Measurements from ENCODE around the gene TRAF7. TPM values are rescaled to one million over a fixed set of nuclear protein-coding genes. Genes with fewer than 3 reads are reported as not detected.

Gene TRAF7
- total RNA-seq, 4 donors from 2014 or later: 51.2 to 120 (median 79.3) TPM

DNA sequence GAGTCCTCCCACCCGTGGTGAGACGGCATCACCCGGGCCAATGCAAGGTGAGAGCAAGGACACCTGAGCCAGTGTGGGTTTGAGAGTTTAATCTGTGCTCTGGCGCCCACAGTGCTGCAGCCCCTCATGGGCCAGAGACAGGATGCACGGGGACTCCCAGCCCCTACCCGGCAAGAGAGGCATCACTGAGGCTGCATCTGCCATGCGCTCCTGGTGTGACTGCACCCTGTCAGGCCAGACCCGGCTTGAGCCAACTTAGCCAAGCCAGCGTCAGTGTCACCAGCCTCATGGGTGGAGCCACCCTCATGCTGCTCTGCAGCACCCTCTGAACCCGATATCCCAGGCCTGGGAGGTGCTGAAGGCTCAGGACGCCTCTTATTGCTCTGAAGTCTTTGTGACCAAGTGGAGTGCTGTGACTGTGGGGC, 56.4 kb downstream of the TRAF7 start:
- Histone ChIP-seq H3K4me3 (no peak overlapping the region), H3K27me3 (no peaks in the 10 kb centered on the region), H3K9me3 (no peaks in the 10 kb centered on the region), H3K27ac (peak overlapping the region in 2 of 4 donors; percentile 30 to 87), H3K4me1 (peaks cover 0 to 21% (median 4%) of the 10 kb centered on the region in 4 donors), H3K36me3 (peaks cover 0 to 31% (median 0%) of the 10 kb centered on the region in 3 donors)
- no peak for DNase-seq
- TF ChIP-seq POLR2A (IDR thresholded peaks at IDR 0.05): no peak
- TF ChIP-seq, protein P1, sequence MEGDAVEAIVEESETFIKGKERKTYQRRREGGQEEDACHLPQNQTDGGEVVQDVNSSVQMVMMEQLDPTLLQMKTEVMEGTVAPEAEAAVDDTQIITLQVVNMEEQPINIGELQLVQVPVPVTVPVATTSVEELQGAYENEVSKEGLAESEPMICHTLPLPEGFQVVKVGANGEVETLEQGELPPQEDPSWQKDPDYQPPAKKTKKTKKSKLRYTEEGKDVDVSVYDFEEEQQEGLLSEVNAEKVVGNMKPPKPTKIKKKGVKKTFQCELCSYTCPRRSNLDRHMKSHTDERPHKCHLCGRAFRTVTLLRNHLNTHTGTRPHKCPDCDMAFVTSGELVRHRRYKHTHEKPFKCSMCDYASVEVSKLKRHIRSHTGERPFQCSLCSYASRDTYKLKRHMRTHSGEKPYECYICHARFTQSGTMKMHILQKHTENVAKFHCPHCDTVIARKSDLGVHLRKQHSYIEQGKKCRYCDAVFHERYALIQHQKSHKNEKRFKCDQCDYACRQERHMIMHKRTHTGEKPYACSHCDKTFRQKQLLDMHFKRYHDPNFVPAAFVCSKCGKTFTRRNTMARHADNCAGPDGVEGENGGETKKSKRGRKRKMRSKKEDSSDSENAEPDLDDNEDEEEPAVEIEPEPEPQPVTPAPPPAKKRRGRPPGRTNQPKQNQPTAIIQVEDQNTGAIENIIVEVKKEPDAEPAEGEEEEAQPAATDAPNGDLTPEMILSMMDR (IDR thresholded peaks at IDR 0.05): no peak

DNA sequence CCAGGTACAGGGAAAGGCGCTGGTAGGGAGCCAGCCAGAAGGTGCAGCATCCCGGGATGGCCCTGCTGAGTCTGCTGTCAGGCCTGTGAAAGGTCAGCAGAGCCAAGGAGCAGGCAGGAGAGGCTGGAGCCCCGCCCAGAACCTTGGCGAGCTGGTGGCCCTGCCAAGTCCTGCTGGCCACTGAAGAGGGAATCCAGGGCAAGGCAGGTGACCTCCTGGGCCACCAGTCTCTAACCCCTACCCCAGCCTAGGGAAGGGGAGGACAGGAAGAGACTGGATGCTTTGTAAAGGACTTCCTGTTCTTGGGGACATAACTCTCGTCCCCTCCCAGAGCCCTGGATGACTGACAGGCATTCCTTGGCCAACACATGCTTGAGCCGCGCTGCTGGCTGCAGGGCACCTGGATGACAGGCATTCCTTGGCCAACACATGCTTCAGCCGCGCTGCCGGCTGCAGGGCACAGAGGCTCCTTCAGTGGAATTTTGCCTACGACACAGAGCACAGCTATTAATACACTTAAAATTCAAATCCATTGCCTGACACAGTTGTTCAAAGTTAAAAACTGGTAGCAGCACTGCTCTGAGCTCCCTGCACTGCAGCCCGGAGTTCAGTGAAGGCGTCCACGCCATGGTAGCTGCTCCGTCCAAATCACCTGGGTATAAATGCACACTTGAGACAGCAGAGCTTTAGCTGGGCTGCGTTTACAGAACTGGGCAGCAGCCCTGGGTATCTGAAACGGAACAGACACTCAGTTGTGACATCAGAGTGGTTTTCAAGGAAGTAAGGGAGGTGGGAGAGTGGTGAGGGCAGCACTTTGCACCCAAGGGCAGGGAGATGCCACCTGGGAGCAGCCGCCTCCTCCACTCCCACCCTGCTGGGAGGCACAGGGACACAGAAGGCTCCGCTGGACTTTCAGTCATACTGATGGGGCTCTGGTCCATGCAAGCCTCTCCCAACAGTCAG, 57.1 kb downstream of the TRAF7 start:
- H3K27ac ChIP-seq: peak overlapping the region in 2 of 4 donors; percentile 30 to 87
- TF ChIP-seq, protein P1 (IDR thresholded peaks at IDR 0.05): no peak
- peak; percentile 27 to 63 for TF ChIP-seq POLR2A (IDR thresholded peaks at IDR 0.05)
- peak overlapping the region in 2 of 4 donors; percentile 75 to 87 for H3K4me3 ChIP-seq
- peaks cover 0 to 24% (median 0%) of the 10 kb centered on the region in 3 donors for H3K36me3 ChIP-seq
- no peak for DNase-seq
- no peaks in the 10 kb centered on the region for H3K9me3 ChIP-seq
- no peaks in the 10 kb centered on the region for H3K27me3 ChIP-seq
- H3K4me1 ChIP-seq: peaks cover 0 to 20% (median 3%) of the 10 kb centered on the region in 4 donors

DNA sequence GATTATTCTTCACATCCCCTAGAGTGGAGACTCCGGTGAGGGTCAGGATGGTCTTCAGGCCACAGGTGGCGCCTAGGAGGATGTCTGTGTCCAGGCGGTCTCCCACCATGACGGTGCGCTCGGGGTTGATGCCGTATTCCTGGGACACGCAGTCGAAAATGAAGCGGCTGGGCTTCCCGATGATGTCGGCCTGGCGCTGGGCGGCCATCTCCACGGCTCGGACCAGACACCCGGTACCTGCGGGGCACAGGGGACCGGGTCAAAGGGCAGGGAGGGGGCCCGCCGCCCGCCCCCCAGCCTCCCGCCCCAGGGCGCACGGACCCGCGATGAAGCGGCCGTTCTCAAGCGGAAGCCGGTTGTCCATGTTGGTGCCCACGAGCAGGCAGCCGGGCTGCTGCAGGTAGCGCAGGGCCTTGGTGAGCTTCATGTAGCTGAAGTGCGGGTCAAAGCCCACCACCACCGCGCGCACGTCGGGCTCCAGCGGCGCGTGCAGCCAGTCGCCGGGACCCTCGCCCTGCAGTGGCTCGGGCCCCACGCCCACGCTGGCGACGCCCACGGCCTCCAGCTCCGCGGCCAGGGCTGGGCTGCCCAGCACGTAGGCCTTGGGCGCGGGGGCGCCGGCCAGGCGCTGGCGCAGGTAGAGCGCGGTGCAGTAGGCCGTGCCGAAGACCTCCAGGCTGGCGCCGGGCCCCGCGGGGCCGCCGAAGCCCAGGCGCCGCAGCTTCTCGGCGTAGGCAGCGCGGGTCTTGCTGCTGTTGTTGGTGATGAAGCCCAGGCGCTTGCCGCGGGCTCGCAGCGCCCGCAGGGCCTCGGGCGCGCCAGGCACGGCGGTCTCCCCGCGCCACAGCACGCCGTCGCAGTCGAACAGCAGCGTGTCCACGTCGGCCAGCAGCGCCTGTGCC, 58.5 kb downstream of the TRAF7 start:
- H3K9me3 ChIP-seq: no peaks in the 10 kb centered on the region
- no peaks in the 10 kb centered on the region for H3K27me3 ChIP-seq
- TF ChIP-seq, protein P1 (IDR thresholded peaks at IDR 0.05): no peak
- peak in 1 of 2 donors; percentile 38 for TF ChIP-seq POLR2A (IDR thresholded peaks at IDR 0.05)
- peak overlapping the region; percentile 75 to 93 (median 82) for H3K4me3 ChIP-seq
- H3K36me3 ChIP-seq: peaks cover 0 to 10% (median 0%) of the 10 kb centered on the region in 3 donors
- peaks cover 0 to 20% (median 3%) of the 10 kb centered on the region in 4 donors for H3K4me1 ChIP-seq
- no peak for DNase-seq
- peak overlapping the region; percentile 83 to 87 (median 86) for H3K27ac ChIP-seq

DNA sequence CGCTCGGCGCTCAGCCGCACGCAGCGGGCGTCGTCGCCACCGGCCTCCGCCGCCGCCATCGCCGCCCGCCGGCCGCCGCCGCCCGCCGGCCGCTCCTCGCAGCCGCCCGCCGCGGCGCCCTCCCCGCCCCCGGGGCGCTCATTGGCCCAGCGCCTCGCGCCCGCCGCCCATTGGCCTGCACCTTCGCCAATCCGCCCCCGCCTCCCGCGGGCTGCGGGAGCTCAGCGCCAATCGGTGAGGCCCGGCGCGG, 59.1 kb downstream of the TRAF7 start, which contains the start of gene PGP:
Gene PGP (minus strand): TSS at position 122 of the 250 bp plus-strand sequence. CDS start 63 bp downstream, at position 59.
- Histone ChIP-seq H3K27me3 (no peaks in the 10 kb centered on the region), H3K27ac (peak within 1 kb of the TSS; percentile 84 to 94 (median 91)), H3K9me3 (no peaks in the 10 kb centered on the region), H3K4me1 (peaks cover 0 to 20% (median 3%) of the 10 kb centered on the region in 4 donors), H3K4me3 (peak within 1 kb of the TSS; percentile 75 to 93 (median 82)), H3K36me3 (peaks cover 0 to 4% (median 0%) of the 10 kb centered on the region in 3 donors)
- DNase-seq: no peak
- TF ChIP-seq POLR2A (IDR thresholded peaks at IDR 0.05): no peak
- TF ChIP-seq, protein P1 (IDR thresholded peaks at IDR 0.05): peak in 1 of 6 experiments; percentile 8

DNA sequence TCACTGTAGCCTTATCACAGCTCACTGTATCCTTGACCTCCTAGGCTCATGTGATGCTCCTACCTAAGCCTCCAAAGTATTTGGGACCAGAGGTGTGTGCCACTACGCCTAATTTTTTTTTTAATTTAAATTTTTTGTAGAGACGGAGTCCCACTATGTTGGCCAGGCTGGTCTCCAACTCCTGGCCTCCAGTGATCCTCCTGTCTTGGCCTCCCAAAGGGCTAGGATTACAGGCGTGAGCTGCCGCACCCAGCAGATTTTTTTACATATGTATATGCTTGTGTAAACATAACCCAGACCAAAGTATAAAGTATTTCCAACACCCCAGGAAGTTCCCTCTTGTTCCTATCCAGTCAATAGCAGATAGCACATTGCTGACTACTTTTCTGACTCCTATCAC, 60.7 kb downstream of the TRAF7 start:
- H3K4me3 ChIP-seq: no peak overlapping the region
- H3K27me3 ChIP-seq: no peaks in the 10 kb centered on the region
- DNase-seq: no peak
- no peaks in the 10 kb centered on the region for H3K36me3 ChIP-seq
- H3K9me3 ChIP-seq: no peaks in the 10 kb centered on the region
- no peak for TF ChIP-seq POLR2A (IDR thresholded peaks at IDR 0.05)
- TF ChIP-seq, protein P1 (IDR thresholded peaks at IDR 0.05): no peak
- peaks cover 0 to 20% (median 3%) of the 10 kb centered on the region in 4 donors for H3K4me1 ChIP-seq
- H3K27ac ChIP-seq: no peak overlapping the region

Data from Peyer's patch (tissue), 4 donors.